RWPE2 (cell line): Measurements from ENCODE around the gene SURF4.
"Not testable (repeated sequence)": the region's sequence is repeated elsewhere in the genome, so short reads cannot be mapped to it uniquely, and the experiment has no call there.

Experiments used
- ATAC-seq: fragments of 200-7000 bp; cut with Tn5 transposase; 3 replicates; pipeline ENCODE4 v1.9.1; 2021; ENCODE audit warnings: low read depth
- DNase-seq: peaks from one replicate; pipeline ENCODE4 v3.0.0-alpha.2; 2020; ENCODE audit warnings: low spot score
- H3K27ac ChIP-seq: fragments of 450-650 bp; 2 replicates; pipeline ENCODE4 v1.5.1; 2017; ENCODE audit warnings: mild to moderate bottlenecking; ENCODE audit not compliant: poor library complexity, severe bottlenecking
- H3K27me3 ChIP-seq: fragments of 250-450 bp; sonication (Bioruptor Pico); 2 replicates; pipeline ENCODE4 v1.5.1; 2021; ENCODE audit warnings: mild to moderate bottlenecking, moderate library complexity; ENCODE audit not compliant: insufficient read depth, poor library complexity, severe bottlenecking
- H3K36me3 ChIP-seq: fragments of 250-450 bp; sonication (Bioruptor Pico); 2 replicates; pipeline ENCODE4 v1.5.1; 2020; ENCODE audit warnings: low read depth, mild to moderate bottlenecking, moderate library complexity
- H3K4me1 ChIP-seq: fragments of 250-450 bp; sonication (Bioruptor Pico); 2 replicates; pipeline ENCODE4 v1.5.1; 2021; ENCODE audit warnings: mild to moderate bottlenecking, moderate library complexity; ENCODE audit not compliant: insufficient read depth, poor library complexity, severe bottlenecking
- H3K4me3 ChIP-seq: fragments of 250-450 bp; sonication (Bioruptor Pico); 2 replicates; pipeline ENCODE4 v1.5.1; 2021; ENCODE audit warnings: mild to moderate bottlenecking, moderate library complexity; ENCODE audit not compliant: severe bottlenecking
- H3K9me3 ChIP-seq: fragments of 250-450 bp; sonication (Bioruptor Pico); 2 replicates; pipeline ENCODE4 v1.5.1; 2021; ENCODE audit warnings: mild to moderate bottlenecking, moderate library complexity; ENCODE audit not compliant: severe bottlenecking
- TF ChIP-seq, protein P1 (sequence below): fragments of 450-650 bp; IDR thresholded peaks from one replicate; pipeline ENCODE4 v1.5.1; 2017; ENCODE audit warnings: mild to moderate bottlenecking, moderate library complexity; ENCODE audit not compliant: poor library complexity, severe bottlenecking

The SURF4 gene

DNA sequence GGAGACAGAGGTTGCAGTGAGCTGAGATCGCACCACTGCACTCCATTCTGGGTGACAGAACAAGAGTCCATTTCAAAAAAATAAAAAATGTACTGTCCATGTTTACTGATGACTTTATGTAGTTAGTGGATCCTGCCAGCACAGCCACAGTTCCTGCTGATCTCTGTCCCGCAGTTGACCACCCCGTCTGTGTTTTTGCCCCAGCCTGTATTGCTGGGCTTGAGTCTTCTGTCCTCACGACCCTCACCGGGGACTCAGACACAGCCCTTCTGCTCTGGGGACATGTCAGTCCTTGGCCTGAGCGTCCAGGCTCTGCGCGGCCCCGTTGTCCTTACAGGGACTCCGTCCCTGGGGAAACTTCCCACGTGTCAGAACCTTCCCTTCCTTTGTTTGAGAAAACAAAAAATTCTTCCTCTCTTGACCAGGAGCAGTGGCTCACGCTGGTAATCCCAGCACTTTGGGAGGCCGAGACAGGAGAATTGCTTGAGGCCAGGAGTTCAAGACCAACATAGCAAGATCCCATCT is 54.4 kb downstream of the SURF4 start:
- no peak for DNase-seq
- TF ChIP-seq, protein P1, sequence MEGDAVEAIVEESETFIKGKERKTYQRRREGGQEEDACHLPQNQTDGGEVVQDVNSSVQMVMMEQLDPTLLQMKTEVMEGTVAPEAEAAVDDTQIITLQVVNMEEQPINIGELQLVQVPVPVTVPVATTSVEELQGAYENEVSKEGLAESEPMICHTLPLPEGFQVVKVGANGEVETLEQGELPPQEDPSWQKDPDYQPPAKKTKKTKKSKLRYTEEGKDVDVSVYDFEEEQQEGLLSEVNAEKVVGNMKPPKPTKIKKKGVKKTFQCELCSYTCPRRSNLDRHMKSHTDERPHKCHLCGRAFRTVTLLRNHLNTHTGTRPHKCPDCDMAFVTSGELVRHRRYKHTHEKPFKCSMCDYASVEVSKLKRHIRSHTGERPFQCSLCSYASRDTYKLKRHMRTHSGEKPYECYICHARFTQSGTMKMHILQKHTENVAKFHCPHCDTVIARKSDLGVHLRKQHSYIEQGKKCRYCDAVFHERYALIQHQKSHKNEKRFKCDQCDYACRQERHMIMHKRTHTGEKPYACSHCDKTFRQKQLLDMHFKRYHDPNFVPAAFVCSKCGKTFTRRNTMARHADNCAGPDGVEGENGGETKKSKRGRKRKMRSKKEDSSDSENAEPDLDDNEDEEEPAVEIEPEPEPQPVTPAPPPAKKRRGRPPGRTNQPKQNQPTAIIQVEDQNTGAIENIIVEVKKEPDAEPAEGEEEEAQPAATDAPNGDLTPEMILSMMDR = no peak

DNA sequence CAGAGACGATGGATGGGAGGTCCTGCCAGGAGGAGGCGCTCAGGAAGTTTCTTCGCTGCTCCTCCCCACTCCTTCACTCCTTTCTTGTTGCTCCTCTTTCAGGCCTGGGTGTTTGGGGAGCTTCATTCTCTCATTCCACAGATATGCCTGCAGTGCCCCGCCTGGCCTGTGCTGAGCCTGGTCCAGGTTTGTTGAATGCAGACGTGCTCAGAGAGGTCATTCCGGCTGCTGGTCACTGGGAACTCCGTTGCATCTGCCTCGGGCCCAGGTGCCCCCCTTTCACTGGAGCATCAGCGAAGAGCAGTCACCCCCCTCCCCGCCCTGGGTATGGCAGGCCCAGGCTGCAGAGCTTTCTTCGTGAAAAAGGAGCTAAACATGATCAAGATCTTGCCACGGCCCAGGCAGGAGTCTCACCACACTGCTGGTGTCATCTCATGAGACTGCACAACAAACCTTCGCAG is 55.4 kb downstream of the SURF4 start:
- DNase-seq (no peak), ATAC-seq (no peak)
- no peaks in the 10 kb centered on the region for H3K4me1 ChIP-seq
- no peak overlapping the region for H3K4me3 ChIP-seq
- TF ChIP-seq, protein P1 = no peak
- H3K36me3 ChIP-seq = no peaks in the 10 kb centered on the region
- no peaks in the 10 kb centered on the region for H3K27me3 ChIP-seq
- no peak overlapping the region for H3K27ac ChIP-seq
- H3K9me3 ChIP-seq = no peaks in the 10 kb centered on the region

More for the DNA sequence above, 54.4 kb downstream of the SURF4 start:
- no peaks in the 10 kb centered on the region for H3K27me3 ChIP-seq
- H3K4me3 ChIP-seq = no peak overlapping the region
- no peaks in the 10 kb centered on the region for H3K36me3 ChIP-seq
- no peak overlapping the region for H3K27ac ChIP-seq
- no peaks in the 10 kb centered on the region for H3K9me3 ChIP-seq
- no peak for ATAC-seq
- no peaks in the 10 kb centered on the region for H3K4me1 ChIP-seq

DNA sequence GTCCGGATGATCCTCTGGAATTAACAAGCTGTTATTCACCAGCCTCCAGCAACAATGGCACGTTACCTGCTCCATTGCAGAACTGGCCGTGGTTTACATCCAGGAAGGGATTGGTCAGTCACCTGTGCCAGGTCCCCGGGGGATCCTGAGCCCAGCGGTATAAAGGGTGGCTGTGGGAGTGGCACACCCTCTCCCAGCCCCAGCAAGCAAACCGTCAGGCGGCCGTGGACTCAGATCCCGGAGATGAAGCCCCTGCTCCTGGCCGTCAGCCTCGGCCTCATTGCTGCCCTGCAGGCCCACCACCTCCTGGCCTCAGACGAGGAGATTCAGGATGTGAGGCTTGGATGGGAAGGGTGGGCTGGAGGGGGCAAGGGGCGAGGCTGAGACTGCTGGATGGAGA is 58.3 kb downstream of the SURF4 start:
- not testable (repeated sequence) for H3K36me3 ChIP-seq, DNase-seq, H3K9me3 ChIP-seq, H3K27me3 ChIP-seq, H3K4me1 ChIP-seq, H3K27ac ChIP-seq, ATAC-seq, H3K4me3 ChIP-seq

DNA sequence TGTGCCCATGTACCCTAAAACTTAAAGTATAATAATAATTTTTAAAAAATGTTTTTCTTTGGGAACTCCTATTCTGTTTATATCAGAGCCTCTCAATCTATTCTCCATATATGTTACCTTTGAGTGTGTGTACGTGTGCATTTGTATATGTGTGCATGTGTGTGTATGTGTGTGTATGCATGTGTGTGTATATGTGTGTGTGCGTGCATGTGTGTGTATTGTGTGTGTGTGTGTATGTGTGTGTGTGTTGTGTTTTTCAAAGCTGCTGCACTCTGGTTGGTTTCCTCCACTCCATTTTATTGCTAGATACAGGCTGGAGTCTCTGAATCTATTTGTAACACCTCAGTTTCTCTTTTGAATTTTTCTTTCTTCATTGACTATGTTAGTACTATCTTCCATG is 59.9 kb downstream of the SURF4 start:
- TF ChIP-seq, protein P1 = no peak
- no peak for ATAC-seq
- Histone ChIP-seq H3K36me3 (no peaks in the 10 kb centered on the region), H3K4me1 (no peaks in the 10 kb centered on the region), H3K27me3 (no peaks in the 10 kb centered on the region), H3K4me3 (no peak overlapping the region), H3K27ac (no peak overlapping the region), H3K9me3 (no peaks in the 10 kb centered on the region)
- no peak for DNase-seq
